ENCODE data around the gene SELENOV.

Gene SELENOV

DNA sequence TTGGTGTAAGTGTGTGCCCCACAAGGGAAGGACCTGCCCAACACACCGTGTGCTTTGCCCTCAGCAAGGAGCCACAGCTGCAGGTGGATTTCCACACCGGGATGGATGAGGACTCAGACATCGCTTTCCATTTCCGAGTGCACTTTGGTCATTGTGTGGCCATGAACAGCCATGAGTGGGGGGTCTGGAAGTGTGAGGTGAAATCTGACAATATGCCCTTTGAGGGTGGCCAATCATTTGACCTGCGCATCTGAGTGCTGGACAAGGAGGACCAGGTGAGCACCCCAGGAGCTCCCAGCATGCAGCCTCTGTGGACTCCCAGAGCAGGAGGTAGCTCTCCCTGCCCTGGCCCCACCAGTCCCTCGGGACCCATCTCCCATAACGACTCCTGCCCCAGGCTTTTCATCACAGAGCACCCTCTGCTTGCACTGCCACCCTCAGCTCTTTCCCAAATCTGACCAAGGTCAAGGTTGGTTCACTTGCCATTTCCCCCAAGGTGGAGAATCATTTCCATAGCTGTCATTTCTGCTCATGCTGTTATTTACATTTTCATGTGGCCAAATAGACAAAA is 38.2 kb downstream of the SELENOV start:
- Histone ChIP-seq H3K27ac (ENCODE audit: low read depth, low read length) (no peak overlapping the region), H3K9me3 (ENCODE audit: control insufficient read depth in 5 of 5, low read length in 5 of 5) (no peaks in the 10 kb centered on the region), H3K27me3 (ENCODE audit: control insufficient read depth in 5 of 5, insufficient read depth in 4 of 5, low read length in 5 of 5) (peaks cover 0 to 6% (median 2%) of the 10 kb centered on the region in 5 donors), H3K9ac (ENCODE audit: low read length in 5 of 5) (no peak overlapping the region), H3K4me3 (ENCODE audit: low read depth in 1 of 5, low read length in 5 of 5) (no peak overlapping the region), H3K36me3 (ENCODE audit: control insufficient read depth in 5 of 5, insufficient read depth in 5 of 5, low read length in 5 of 5) (no peaks in the 10 kb centered on the region), H3K4me1 (ENCODE audit: control insufficient read depth in 5 of 5, insufficient read depth in 5 of 5, low read length in 5 of 5) (peaks cover 0 to 20% (median 2%) of the 10 kb centered on the region in 5 donors)

DNA sequence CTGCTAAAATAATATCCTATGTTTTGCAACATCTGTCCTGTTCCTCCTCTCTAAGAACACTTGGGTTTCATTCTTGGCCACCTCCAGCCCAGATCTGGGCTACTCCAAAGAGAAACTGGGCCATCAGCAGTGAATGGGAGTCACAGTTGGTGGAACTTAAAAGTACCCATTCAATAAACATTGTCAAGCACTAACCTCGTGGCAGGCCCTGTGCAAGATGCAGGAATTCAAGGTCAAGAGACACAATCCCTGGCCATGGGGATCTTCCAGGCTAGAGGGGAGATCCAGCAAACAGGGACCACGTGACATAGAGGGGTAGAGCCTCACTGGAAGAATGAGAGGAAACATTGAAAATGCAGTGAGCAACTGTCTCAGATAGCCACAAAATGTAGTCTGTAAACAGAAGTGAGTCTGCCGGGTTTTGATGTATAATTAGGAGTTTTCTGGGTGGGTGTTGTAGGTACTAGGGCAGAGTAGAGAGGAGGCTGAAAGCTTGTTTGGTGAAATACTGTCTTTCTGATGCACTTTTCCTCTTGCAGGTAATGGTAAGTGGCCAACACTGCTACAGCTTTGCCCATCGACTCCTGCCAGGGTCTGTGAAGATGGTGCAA is 39.9 kb downstream of the SELENOV start:
- Histone ChIP-seq H3K4me1 (ENCODE audit: control insufficient read depth in 5 of 5, insufficient read depth in 5 of 5, low read length in 5 of 5) (peaks cover 0 to 32% (median 3%) of the 10 kb centered on the region in 5 donors), H3K36me3 (ENCODE audit: control insufficient read depth in 5 of 5, insufficient read depth in 5 of 5, low read length in 5 of 5) (no peaks in the 10 kb centered on the region), H3K27ac (ENCODE audit: low read depth, low read length) (no peak overlapping the region)

DNA sequence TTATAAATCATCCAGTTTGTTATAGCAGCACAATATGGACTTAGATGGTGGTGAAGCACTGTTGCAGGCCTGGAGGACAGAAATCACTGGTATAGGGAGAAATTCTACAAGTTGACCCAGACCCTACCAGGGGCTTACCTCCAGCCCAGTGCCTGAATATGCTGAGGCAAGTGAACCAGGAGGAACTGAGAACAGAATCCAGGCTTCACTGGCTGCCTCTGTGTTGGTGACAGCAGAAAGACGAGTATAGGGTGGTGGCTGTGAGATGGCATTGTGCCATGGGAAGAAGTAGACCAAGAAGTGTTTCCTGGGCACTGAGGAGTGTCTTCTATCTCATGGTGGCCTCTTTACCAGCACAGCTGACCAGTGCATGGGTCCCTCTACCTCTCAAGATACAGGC is 40.9 kb downstream of the SELENOV start:
- Histone ChIP-seq H3K4me1 (ENCODE audit: control insufficient read depth in 5 of 5, insufficient read depth in 5 of 5, low read length in 5 of 5) (peaks cover 0 to 32% (median 3%) of the 10 kb centered on the region in 5 donors), H3K27me3 (ENCODE audit: control insufficient read depth in 5 of 5, insufficient read depth in 4 of 5, low read length in 5 of 5) (peaks cover 0 to 6% (median 2%) of the 10 kb centered on the region in 5 donors), H3K9me3 (ENCODE audit: control insufficient read depth in 5 of 5, low read length in 5 of 5) (no peaks in the 10 kb centered on the region), H3K9ac (ENCODE audit: low read length in 5 of 5) (no peak overlapping the region), H3K36me3 (ENCODE audit: control insufficient read depth in 5 of 5, insufficient read depth in 5 of 5, low read length in 5 of 5) (no peaks in the 10 kb centered on the region), H3K4me3 (ENCODE audit: low read depth in 1 of 5, low read length in 5 of 5) (no peak overlapping the region), H3K27ac (ENCODE audit: low read depth, low read length) (no peak overlapping the region)

More for the DNA sequence above, 39.9 kb downstream of the SELENOV start:
- Histone ChIP-seq H3K9me3 (ENCODE audit: control insufficient read depth in 5 of 5, low read length in 5 of 5) (no peaks in the 10 kb centered on the region), H3K9ac (ENCODE audit: low read length in 5 of 5) (no peak overlapping the region), H3K4me3 (ENCODE audit: low read depth in 1 of 5, low read length in 5 of 5) (no peak overlapping the region), H3K27me3 (ENCODE audit: control insufficient read depth in 5 of 5, insufficient read depth in 4 of 5, low read length in 5 of 5) (peaks cover 0 to 6% (median 2%) of the 10 kb centered on the region in 5 donors)

DNA sequence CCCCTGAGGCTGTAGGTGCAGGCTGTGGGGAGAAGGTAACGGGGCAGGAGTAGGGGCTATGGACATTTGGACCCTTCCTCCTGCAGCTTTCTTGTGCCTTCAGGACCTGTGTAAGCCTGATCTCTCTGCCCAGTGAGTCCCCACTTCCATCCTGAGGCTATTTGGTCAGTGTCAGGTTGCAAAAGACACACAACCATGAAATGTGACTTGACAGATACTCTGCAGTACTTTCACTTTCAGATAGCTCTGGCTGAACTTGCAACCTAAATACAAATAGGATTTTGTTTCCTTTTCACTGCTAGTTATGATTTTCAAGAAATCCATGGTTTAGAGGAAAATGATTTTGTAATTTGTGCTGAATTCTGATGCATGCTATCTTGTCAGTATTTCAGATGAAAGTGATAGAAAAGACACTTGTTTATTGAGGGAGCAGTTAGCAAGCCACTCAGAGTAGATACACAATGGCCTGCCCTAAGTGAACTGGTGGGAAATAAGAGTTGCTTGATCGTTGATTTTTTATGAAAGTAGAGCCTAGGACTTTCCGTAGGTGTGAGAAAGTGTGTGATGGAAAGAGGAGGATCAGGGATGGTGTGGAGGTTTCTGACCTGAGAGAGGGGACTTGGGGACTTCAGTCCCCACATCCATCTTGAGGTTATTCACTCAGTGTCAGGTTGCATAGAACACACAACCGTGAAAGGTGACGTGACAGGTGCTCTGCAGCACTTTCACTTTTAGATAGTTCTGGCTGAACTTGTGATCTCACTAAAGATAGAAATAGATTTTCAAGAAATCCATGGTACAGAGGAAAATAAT is 43.1 kb downstream of the SELENOV start:
- H3K27ac ChIP-seq (ENCODE audit: low read depth, low read length) = no peak overlapping the region
- no peak overlapping the region for H3K4me3 ChIP-seq (ENCODE audit: low read depth in 1 of 5, low read length in 5 of 5)

DNA sequence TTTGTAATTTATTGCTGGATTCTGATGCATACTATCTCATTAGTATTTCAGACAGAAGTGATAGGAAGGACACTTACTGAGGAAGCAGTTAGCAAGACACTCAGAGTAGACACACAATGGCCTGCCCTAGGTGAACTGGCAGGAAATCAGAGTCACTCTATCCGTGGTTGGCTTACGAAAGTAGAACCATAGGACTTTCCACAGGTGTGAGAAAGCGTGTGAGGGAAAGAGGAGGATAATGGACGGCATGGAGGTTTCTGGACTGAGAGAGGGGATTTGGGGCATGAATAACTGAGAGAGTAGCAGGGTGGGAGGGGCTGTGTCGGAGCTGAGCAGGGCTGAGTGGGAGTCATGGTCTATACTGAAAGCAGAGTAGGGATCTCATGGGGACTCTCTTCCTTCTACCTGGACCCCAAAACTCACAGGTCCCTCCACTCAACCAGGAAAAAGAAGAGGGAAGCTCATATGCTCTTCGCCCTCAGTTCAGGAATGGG is 43.7 kb downstream of the SELENOV start:
- Histone ChIP-seq H3K4me3 (ENCODE audit: low read depth in 1 of 5, low read length in 5 of 5) (no peak overlapping the region), H3K27ac (ENCODE audit: low read depth, low read length) (no peak overlapping the region)

More for the DNA sequence above, 43.1 kb downstream of the SELENOV start:
- H3K9me3 ChIP-seq (ENCODE audit: control insufficient read depth in 5 of 5, low read length in 5 of 5) = no peaks in the 10 kb centered on the region
- H3K9ac ChIP-seq (ENCODE audit: low read length in 5 of 5) = no peak overlapping the region
- H3K4me1 ChIP-seq (ENCODE audit: control insufficient read depth in 5 of 5, insufficient read depth in 5 of 5, low read length in 5 of 5) = peaks cover 0 to 20% (median 3%) of the 10 kb centered on the region in 5 donors
- no peaks in the 10 kb centered on the region for H3K36me3 ChIP-seq (ENCODE audit: control insufficient read depth in 5 of 5, insufficient read depth in 5 of 5, low read length in 5 of 5)
- peaks cover 0 to 4% (median 2%) of the 10 kb centered on the region in 5 donors for H3K27me3 ChIP-seq (ENCODE audit: control insufficient read depth in 5 of 5, insufficient read depth in 4 of 5, low read length in 5 of 5)

DNA sequence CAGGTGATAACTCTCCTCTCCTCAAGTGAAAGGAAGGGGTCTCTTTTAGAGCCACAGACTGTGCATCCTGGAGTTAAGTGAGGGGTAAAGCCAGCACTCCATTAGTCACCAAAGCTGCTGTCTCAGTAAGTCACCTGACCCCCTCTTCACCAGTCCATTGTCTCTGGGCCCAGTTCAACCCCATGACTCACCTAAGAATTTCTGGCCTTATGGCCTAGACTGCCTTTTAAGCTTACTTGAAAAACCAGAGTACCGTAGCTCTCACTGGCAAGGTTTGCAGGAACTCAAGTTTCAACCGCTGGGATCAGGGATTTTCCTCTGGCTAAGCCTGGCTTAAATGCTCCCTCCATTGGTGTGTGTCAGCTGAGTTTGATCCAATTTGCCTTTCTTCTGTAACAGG is 48.5 kb downstream of the SELENOV start:
- Histone ChIP-seq H3K36me3 (ENCODE audit: control insufficient read depth in 5 of 5, insufficient read depth in 5 of 5, low read length in 5 of 5) (no peaks in the 10 kb centered on the region), H3K4me3 (ENCODE audit: low read depth in 1 of 5, low read length in 5 of 5) (no peak overlapping the region), H3K27me3 (ENCODE audit: control insufficient read depth in 5 of 5, insufficient read depth in 4 of 5, low read length in 5 of 5) (peaks cover 0 to 3% (median 3%) of the 10 kb centered on the region in 5 donors), H3K4me1 (ENCODE audit: control insufficient read depth in 5 of 5, insufficient read depth in 5 of 5, low read length in 5 of 5) (peaks cover 0 to 11% (median 0%) of the 10 kb centered on the region in 5 donors), H3K9me3 (ENCODE audit: control insufficient read depth in 5 of 5, low read length in 5 of 5) (no peaks in the 10 kb centered on the region), H3K9ac (ENCODE audit: low read length in 5 of 5) (no peak overlapping the region), H3K27ac (ENCODE audit: low read depth, low read length) (no peak overlapping the region)

More for the DNA sequence above, 43.7 kb downstream of the SELENOV start:
- H3K4me1 ChIP-seq (ENCODE audit: control insufficient read depth in 5 of 5, insufficient read depth in 5 of 5, low read length in 5 of 5) = peaks cover 0 to 20% (median 3%) of the 10 kb centered on the region in 5 donors
- no peaks in the 10 kb centered on the region for H3K36me3 ChIP-seq (ENCODE audit: control insufficient read depth in 5 of 5, insufficient read depth in 5 of 5, low read length in 5 of 5)
- peaks cover 0 to 2% (median 0%) of the 10 kb centered on the region in 5 donors for H3K27me3 ChIP-seq (ENCODE audit: control insufficient read depth in 5 of 5, insufficient read depth in 4 of 5, low read length in 5 of 5)
- no peaks in the 10 kb centered on the region for H3K9me3 ChIP-seq (ENCODE audit: control insufficient read depth in 5 of 5, low read length in 5 of 5)
- no peak overlapping the region for H3K9ac ChIP-seq (ENCODE audit: low read length in 5 of 5)

DNA sequence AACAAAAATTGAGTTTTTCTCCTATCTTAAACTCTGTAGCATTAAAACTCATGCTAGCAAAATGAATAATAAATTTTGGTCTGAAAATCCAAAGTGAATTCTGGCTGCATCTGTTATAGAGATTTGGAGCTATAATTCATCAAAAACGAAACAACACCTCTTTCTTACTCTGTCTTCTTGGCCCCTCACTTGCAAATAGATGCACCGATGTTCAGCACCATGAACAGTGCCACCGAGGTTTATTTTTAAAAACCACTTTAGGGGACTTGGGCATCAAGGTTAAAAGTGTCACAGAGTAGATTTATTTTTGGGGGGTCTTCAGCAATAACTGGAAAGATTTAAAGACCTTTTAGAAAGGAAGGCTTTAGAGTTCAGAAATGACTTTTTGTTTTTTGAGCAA is 51.1 kb downstream of the SELENOV start:
- no peaks in the 10 kb centered on the region for H3K4me1 ChIP-seq (ENCODE audit: control insufficient read depth in 5 of 5, insufficient read depth in 5 of 5, low read length in 5 of 5)
- H3K27ac ChIP-seq (ENCODE audit: low read depth, low read length) = no peak overlapping the region
- H3K4me3 ChIP-seq (ENCODE audit: low read depth in 1 of 5, low read length in 5 of 5) = no peak overlapping the region
- no peak overlapping the region for H3K9ac ChIP-seq (ENCODE audit: low read length in 5 of 5)
- no peaks in the 10 kb centered on the region for H3K36me3 ChIP-seq (ENCODE audit: control insufficient read depth in 5 of 5, insufficient read depth in 5 of 5, low read length in 5 of 5)
- H3K9me3 ChIP-seq (ENCODE audit: control insufficient read depth in 5 of 5, low read length in 5 of 5) = no peaks in the 10 kb centered on the region
- H3K27me3 ChIP-seq (ENCODE audit: control insufficient read depth in 5 of 5, insufficient read depth in 4 of 5, low read length in 5 of 5) = peaks cover 0 to 3% (median 3%) of the 10 kb centered on the region in 5 donors

DNA sequence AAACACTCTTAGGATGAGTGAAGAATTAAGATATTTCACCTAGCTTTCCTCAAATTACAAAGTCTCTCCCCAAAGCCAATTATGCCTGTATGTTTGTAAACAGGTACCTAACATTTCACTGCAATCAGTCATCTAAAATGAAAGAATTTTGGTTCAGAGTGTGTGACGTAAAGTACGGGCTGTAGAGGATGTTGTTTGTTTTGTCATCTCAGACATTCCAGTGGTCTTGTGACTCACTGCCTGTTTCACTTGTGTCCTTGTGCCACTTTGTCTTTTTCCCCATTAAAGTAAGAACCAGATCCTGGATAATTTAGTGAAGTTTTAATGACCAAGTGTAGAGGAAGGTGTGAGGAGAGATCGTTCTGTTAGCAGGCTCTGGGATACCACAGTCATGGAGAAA is 53.7 kb downstream of the SELENOV start:
- Histone ChIP-seq H3K27ac (ENCODE audit: low read depth, low read length) (no peak overlapping the region), H3K4me3 (ENCODE audit: low read depth in 1 of 5, low read length in 5 of 5) (no peak overlapping the region), H3K9ac (ENCODE audit: low read length in 5 of 5) (no peak overlapping the region), H3K27me3 (ENCODE audit: control insufficient read depth in 5 of 5, insufficient read depth in 4 of 5, low read length in 5 of 5) (peaks cover 0 to 3% (median 3%) of the 10 kb centered on the region in 5 donors), H3K9me3 (ENCODE audit: control insufficient read depth in 5 of 5, low read length in 5 of 5) (peaks cover 0 to 8% (median 4%) of the 10 kb centered on the region in 5 donors), H3K36me3 (ENCODE audit: control insufficient read depth in 5 of 5, insufficient read depth in 5 of 5, low read length in 5 of 5) (no peaks in the 10 kb centered on the region), H3K4me1 (ENCODE audit: control insufficient read depth in 5 of 5, insufficient read depth in 5 of 5, low read length in 5 of 5) (no peaks in the 10 kb centered on the region)
